KMS-11 (cell line): ENCODE results near the gene CTNNA3.

Experiments used
- H2AFZ ChIP-seq: fragments of 200-600 bp; sonication (generic); 2 replicates; pipeline ENCODE4 v1.6.1; 2016; ENCODE audit warnings: antibody characterized with exemption, mixed run types, low read depth
- H3K27ac ChIP-seq: fragments of 200-600 bp; sonication (generic); 2 replicates; pipeline ENCODE4 v1.6.1; 2016; ENCODE audit warnings: mild to moderate bottlenecking, mixed run types
- H3K27me3 ChIP-seq: fragments of 200-600 bp; sonication (generic); 2 replicates; pipeline ENCODE4 v1.6.1; 2017; ENCODE audit warnings: mild to moderate bottlenecking, low read depth, mixed run types, moderate library complexity; ENCODE audit not compliant: insufficient read depth
- H3K36me3 ChIP-seq: fragments of 200-600 bp; sonication (generic); 2 replicates; pipeline ENCODE4 v1.6.1; 2017; ENCODE audit warnings: mild to moderate bottlenecking, mixed run types; ENCODE audit not compliant: insufficient read depth
- H3K4me1 ChIP-seq: fragments of 200-600 bp; sonication (generic); 2 replicates; pipeline ENCODE4 v1.6.1; 2016; ENCODE audit warnings: mild to moderate bottlenecking, low read depth, mixed run types; ENCODE audit not compliant: poor library complexity, severe bottlenecking
- H3K4me2 ChIP-seq: fragments of 200-600 bp; sonication (generic); 2 replicates; pipeline ENCODE4 v1.7.0; 2016; ENCODE audit warnings: mild to moderate bottlenecking, mixed run types
- H3K4me3 ChIP-seq: fragments of 200-600 bp; sonication (generic); IDR thresholded peaks from 2 replicates; pipeline ENCODE4 v1.6.1; 2017; ENCODE audit warnings: low read depth, low read length, mixed read lengths; ENCODE audit not compliant: insufficient read depth
- H3K79me2 ChIP-seq: fragments of 200-600 bp; sonication (generic); 2 replicates; pipeline ENCODE4 v1.6.1; 2016; ENCODE audit warnings: low read depth, mixed run types; ENCODE audit not compliant: insufficient read depth
- H3K9ac ChIP-seq: fragments of 200-600 bp; sonication (generic); 2 replicates; pipeline ENCODE4 v1.6.1; 2016; ENCODE audit warnings: mild to moderate bottlenecking, mixed run types
- H4K20me1 ChIP-seq: fragments of 200-600 bp; sonication (generic); 2 replicates; pipeline ENCODE4 v1.6.1; 2016; ENCODE audit warnings: mild to moderate bottlenecking, mixed run types; ENCODE audit not compliant: insufficient read depth
- CTCF ChIP-seq: fragments of 200-600 bp; sonication (generic); conservative IDR thresholded peaks from 2 replicates; pipeline ENCODE4 v1.6.1; 2017; ENCODE audit warnings: low read depth, mild to moderate bottlenecking, antibody characterized with exemption, low read length, moderate library complexity, mixed read lengths

The CTNNA3 gene

GRCh38 chr10:66350622-66351399 lies 1345.2 kb downstream of the CTNNA3 start:
- H3K36me3 ChIP-seq, result no peaks in the 10 kb centered on the region
- no peaks in the 10 kb centered on the region for H3K27me3 ChIP-seq
- no peak for TF ChIP-seq CTCF
- H3K79me2 ChIP-seq, result no peaks in the 10 kb centered on the region
- no peaks in the 10 kb centered on the region for H4K20me1 ChIP-seq
- no peak overlapping the region for H2AFZ ChIP-seq
- H3K4me1 ChIP-seq, result no peaks in the 10 kb centered on the region
- H3K27ac ChIP-seq, result no peak overlapping the region
- H3K4me3 ChIP-seq, result no peak overlapping the region
- H3K4me2 ChIP-seq, result no peak overlapping the region
- H3K9ac ChIP-seq, result no peak overlapping the region

DNA sequence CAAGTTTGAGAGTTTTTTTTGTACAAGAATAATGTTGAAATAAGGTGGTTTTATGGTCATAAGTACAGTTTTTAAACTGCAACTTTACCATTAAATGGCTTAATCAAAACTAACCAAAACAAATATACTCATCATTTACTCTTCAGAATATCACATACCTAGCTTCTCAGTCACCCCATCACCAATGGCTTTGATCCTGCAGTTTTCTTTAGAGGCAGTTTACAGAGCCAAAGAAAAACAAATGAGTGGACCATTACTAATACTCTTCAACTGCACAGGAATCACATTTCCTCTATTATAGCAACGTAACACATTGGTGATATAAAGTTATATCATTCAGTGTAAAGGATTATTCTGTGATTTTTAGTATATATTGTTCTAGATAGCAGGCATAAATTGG lies 1346.3 kb downstream of the CTNNA3 start:
- Histone ChIP-seq H4K20me1 (no peaks in the 10 kb centered on the region), H3K4me2 (no peak overlapping the region), H3K27ac (no peak overlapping the region), H3K9ac (no peak overlapping the region), H3K4me1 (no peaks in the 10 kb centered on the region), H3K36me3 (no peaks in the 10 kb centered on the region), H3K27me3 (no peaks in the 10 kb centered on the region), H2AFZ (no peak overlapping the region), H3K4me3 (no peak overlapping the region), H3K79me2 (no peaks in the 10 kb centered on the region)
- no peak for TF ChIP-seq CTCF

DNA sequence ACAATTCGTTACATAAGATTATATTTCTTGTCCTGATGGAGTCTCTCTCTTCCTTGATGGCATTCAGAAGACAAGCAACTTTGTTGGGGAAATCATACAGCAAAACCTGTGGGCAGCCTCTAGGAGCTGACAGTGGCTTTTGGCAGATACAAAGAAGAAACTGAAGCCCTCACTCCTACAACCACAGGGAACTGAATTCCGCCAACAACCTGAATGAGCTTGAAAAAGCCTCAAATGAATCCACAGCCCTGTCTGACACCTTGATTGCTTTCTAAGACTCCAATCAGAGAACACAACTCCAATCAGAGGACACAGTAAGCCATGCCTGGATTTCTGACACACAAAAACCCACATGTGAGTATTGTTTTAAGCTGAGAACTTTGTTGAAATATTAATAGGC lies 1346.9 kb downstream of the CTNNA3 start:
- no peaks in the 10 kb centered on the region for H3K4me1 ChIP-seq
- H3K27me3 ChIP-seq, result no peaks in the 10 kb centered on the region
- no peak overlapping the region for H3K4me3 ChIP-seq
- no peaks in the 10 kb centered on the region for H3K79me2 ChIP-seq
- no peak overlapping the region for H3K9ac ChIP-seq
- no peaks in the 10 kb centered on the region for H4K20me1 ChIP-seq
- H3K4me2 ChIP-seq, result no peak overlapping the region
- TF ChIP-seq CTCF, result no peak
- H3K27ac ChIP-seq, result no peak overlapping the region
- H3K36me3 ChIP-seq, result no peaks in the 10 kb centered on the region
- no peak overlapping the region for H2AFZ ChIP-seq

- no peaks in the 10 kb centered on the region for H4K20me1 ChIP-seq
- H3K27me3 ChIP-seq, result no peaks in the 10 kb centered on the region
Observed at GRCh38 chr10:66337211-66337610, 1358.8 kb downstream of the CTNNA3 start.

More at GRCh38 chr10:66337211-66337610, 1358.8 kb downstream of the CTNNA3 start:
- Histone ChIP-seq H3K9ac (no peak overlapping the region), H3K4me3 (no peak overlapping the region), H3K4me1 (no peaks in the 10 kb centered on the region), H2AFZ (no peak overlapping the region), H3K79me2 (no peaks in the 10 kb centered on the region), H3K4me2 (no peak overlapping the region), H3K36me3 (no peaks in the 10 kb centered on the region), H3K27ac (no peak overlapping the region)
- TF ChIP-seq CTCF, result no peak
